Tibial nerve (tissue), 4 donors: ENCODE results near the gene GPR183. TPM values are rescaled to one million over a fixed set of nuclear protein-coding genes. Genes with fewer than 3 reads are reported as not detected.
"Not testable (repeated sequence)": the region's sequence is repeated elsewhere in the genome, so short reads cannot be mapped to it uniquely, and the experiment has no call there.

Source experiments
- DNase-seq, 2 donors: peaks; one replicate each; pipeline ENCODE4 v3.0.0-alpha.2; 2019; ENCODE audit warnings: low spot score in 2 of 2
- H3K27ac ChIP-seq, 4 donors: fragments of 200-600 bp; sonication (generic) in 3 of 4; one replicate each; pipeline ENCODE4 v1.5.1; 2017 to 2019; ENCODE audit warnings: mild to moderate bottlenecking in 1 of 4
- H3K27me3 ChIP-seq, 2 donors: fragments of 200-600 bp; sonication (generic) in 1 of 2; one replicate each; pipeline versions ENCODE4 v1.5.1 to v1.6.0; 2017 to 2019
- H3K36me3 ChIP-seq, 3 donors: fragments of 200-600 bp; sonication (generic); one replicate each; pipeline ENCODE4 v1.5.1; 2018 to 2019
- H3K4me1 ChIP-seq, 4 donors: fragments of 200-600 bp; sonication (generic) in 3 of 4; one replicate each; pipeline ENCODE4 v1.5.1; 2017 to 2019
- H3K4me3 ChIP-seq, 4 donors: fragments of 200-600 bp; sonication (generic) in 3 of 4; one replicate each; pipeline ENCODE4 v1.5.1; 2017 to 2019; ENCODE audit warnings: mild to moderate bottlenecking in 1 of 4, moderate library complexity in 1 of 4
- H3K9me3 ChIP-seq, 4 donors: fragments of 200-600 bp; sonication (generic) in 3 of 4; one replicate each; pipeline ENCODE4 v1.5.1; 2017 to 2019
- CTCF ChIP-seq, 5 experiments: fragments of 200-600 bp in 3 of 5; fragments of 450-650 bp in 2 of 5; sonication (generic) in 3 of 5; IDR thresholded peaks; one replicate each; pipeline ENCODE4 v1.5.1; 2016 to 2019; ENCODE audit warnings: antibody characterized with exemption in 5 of 5, mild to moderate bottlenecking in 3 of 5, moderate library complexity in 2 of 5
- EP300 ChIP-seq, 2 donors: sonication (generic); formaldehyde crosslinking; IDR thresholded peaks; one replicate each; pipeline ENCODE4 v1.6.1; 2017; ENCODE audit warnings: antibody characterized with exemption in 2 of 2, mild to moderate bottlenecking in 1 of 2
- POLR2A ChIP-seq, 2 donors: fragments of 450-650 bp; IDR thresholded peaks; one replicate each; pipeline ENCODE4 v1.6.1; 2017; ENCODE audit warnings: antibody characterized with exemption in 2 of 2, mild to moderate bottlenecking in 2 of 2, moderate library complexity in 2 of 2
- WGBS, 2 donors: methylation state at CpG; one replicate each; pipeline ENCODE4 v1.1.5; 2018; 5-methylcytosine and 5-hydroxymethylcytosine counted together
- small RNA-seq: library from RNA; depleted of rRNA; stranded (forward); fragments of <200 nt; gene quantifications from one replicate; pipeline ENCODE3, GENCODE V24; 2016
- total RNA-seq, 4 donors: library from RNA; depleted of rRNA; stranded (reverse); fragments of >200 nt; gene quantifications; one replicate each; pipeline ENCODE4 v1.1.0, GENCODE V29; 2016

GPR183 gene
- total RNA-seq, 4 donors from 2014 or later, result 6.3 to 20.4 (median 13.1) TPM

DNA sequence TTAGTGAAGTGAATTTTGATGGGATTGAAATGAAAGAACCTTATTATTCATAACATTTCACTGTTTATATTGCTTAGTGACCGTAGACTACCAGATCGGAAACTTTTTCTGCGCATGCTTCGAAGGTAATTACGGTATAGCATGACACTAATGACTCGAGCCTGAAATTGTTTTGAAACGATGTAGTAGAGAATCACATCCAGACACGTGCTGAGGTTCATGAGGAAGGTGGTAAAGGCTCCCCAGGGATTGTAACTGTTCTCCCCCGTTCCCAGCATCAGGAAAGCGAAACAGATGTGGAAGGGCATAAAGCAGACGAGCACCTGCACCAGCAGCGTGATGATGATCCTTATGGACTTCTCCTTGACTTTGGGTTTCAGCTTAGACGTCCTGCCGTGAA lies 52.4 kb downstream of the GPR183 start:
- H3K4me3 ChIP-seq, result no peak overlapping the region
- H3K27ac ChIP-seq, result no peak overlapping the region
- 65 to 68% methylated on average over 14 of the region's 14 CpGs for WGBS, 2 donors
- DNase-seq, result no peak
- TF ChIP-seq EP300 (IDR thresholded peaks at IDR 0.05) (no peak), POLR2A (IDR thresholded peaks at IDR 0.05) (no peak)
- H3K36me3 ChIP-seq, result peaks cover 0 to 19% (median 0%) of the 10 kb centered on the region in 3 donors
- no peaks in the 10 kb centered on the region for H3K9me3 ChIP-seq
- H3K27me3 ChIP-seq, result no peaks in the 10 kb centered on the region
- H3K4me1 ChIP-seq, result peaks cover 0 to 6% (median 0%) of the 10 kb centered on the region in 4 donors

GRCh38 chr13:99251921-99252320 lies 55.3 kb downstream of the GPR183 start:
- no peaks in the 10 kb centered on the region for H3K27me3 ChIP-seq
- no peaks in the 10 kb centered on the region for H3K4me1 ChIP-seq
- H3K4me3 ChIP-seq, result no peak overlapping the region
- H3K27ac ChIP-seq, result no peak overlapping the region
- peaks cover 0 to 35% (median 0%) of the 10 kb centered on the region in 3 donors for H3K36me3 ChIP-seq
- WGBS, 2 donors, result 89 to 94% methylated on average over 4 of the region's 4 CpGs
- no peak for DNase-seq
- no peaks in the 10 kb centered on the region for H3K9me3 ChIP-seq
- TF ChIP-seq POLR2A (IDR thresholded peaks at IDR 0.05) (no peak), CTCF (IDR thresholded peaks at IDR 0.05) (no peak), EP300 (IDR thresholded peaks at IDR 0.05) (no peak)

GRCh38 chr13:99250982-99251825 lies 56.0 kb downstream of the GPR183 start:
- H3K9me3 ChIP-seq, result no peaks in the 10 kb centered on the region
- H3K36me3 ChIP-seq, result peaks cover 0 to 35% (median 0%) of the 10 kb centered on the region in 3 donors
- whole genome bisulfite sequencing, 2 donors, result 96% methylated on average over 5 of the region's 5 CpGs
- no peak overlapping the region for H3K27ac ChIP-seq
- DNase-seq, result no peak
- no peaks in the 10 kb centered on the region for H3K4me1 ChIP-seq
- H3K4me3 ChIP-seq, result no peak overlapping the region
- TF ChIP-seq CTCF (IDR thresholded peaks at IDR 0.05) (no peak), POLR2A (IDR thresholded peaks at IDR 0.05) (no peak), EP300 (IDR thresholded peaks at IDR 0.05) (no peak)
- no peaks in the 10 kb centered on the region for H3K27me3 ChIP-seq

GRCh38 chr13:99249606-99250005 lies 57.6 kb downstream of the GPR183 start:
- not testable (repeated sequence) for H3K27me3 ChIP-seq, H3K27ac ChIP-seq, H3K4me3 ChIP-seq, H3K9me3 ChIP-seq, DNase-seq, H3K4me1 ChIP-seq
- peaks cover 0 to 33% (median 0%) of the 10 kb centered on the region in 3 donors for H3K36me3 ChIP-seq
- WGBS, 2 donors, result 98 to 99% methylated on average over 2 of the region's 2 CpGs

DNA sequence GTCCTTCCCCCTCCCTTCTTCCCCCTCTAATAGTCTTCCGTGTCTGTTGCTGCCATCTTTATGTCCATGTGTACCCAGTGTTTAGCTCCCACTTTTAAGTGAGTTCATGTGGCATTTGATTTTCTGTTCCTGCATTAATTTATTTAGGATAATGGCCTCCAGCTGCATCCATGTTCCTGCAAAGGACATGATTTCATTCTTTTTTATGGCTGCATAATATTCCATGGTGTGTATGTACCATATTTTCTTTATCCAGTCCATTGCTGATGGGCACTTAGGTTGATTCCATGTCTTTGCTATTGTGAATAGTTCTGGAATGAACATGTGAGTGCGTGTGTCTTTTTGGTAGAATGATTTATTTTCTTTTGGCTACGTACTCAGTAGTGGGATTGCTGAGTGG lies 58.0 kb downstream of the GPR183 start:
- not testable (repeated sequence) for H3K27ac ChIP-seq, H3K4me3 ChIP-seq, H3K4me1 ChIP-seq, H3K27me3 ChIP-seq, DNase-seq, H3K9me3 ChIP-seq
- peaks cover 0 to 33% (median 0%) of the 10 kb centered on the region in 3 donors for H3K36me3 ChIP-seq
- 97 to 99% methylated on average over 3 of the region's 3 CpGs for WGBS, 2 donors

GRCh38 chr13:99246100-99246499 lies 61.1 kb downstream of the GPR183 start:
- Histone ChIP-seq H3K27ac (no peak overlapping the region), H3K4me3 (no peak overlapping the region), H3K27me3 (no peaks in the 10 kb centered on the region), H3K4me1 (no peaks in the 10 kb centered on the region), H3K36me3 (peaks cover 0 to 40% (median 0%) of the 10 kb centered on the region in 3 donors), H3K9me3 (no peaks in the 10 kb centered on the region)
- TF ChIP-seq POLR2A (IDR thresholded peaks at IDR 0.05) (no peak), EP300 (IDR thresholded peaks at IDR 0.05) (no peak), CTCF (IDR thresholded peaks at IDR 0.05) (no peak)
- 98 to 100% methylated on average over 1 of the region's 1 CpG for WGBS, 2 donors
- DNase-seq, result no peak

Small RNA genes within 50 kb of the gene (small RNA-seq; reads per million reads assigned to genes)
- not detected for gene MIR623

Other genes starting within 250 kb of the GPR183 start
- 10 to 100 TPM; 43.5 to 59.6 (median 52.0) TPM for gene UBAC2, start 106.5 kb downstream of the GPR183 start, total RNA-seq
- not detected for gene GPR18, start 49.0 kb downstream of the GPR183 start, total RNA-seq
- 100 to 1,000 TPM in 1 of 4 donors, 10 to 100 TPM in 3; 67.8 to 110 (median 82.7) TPM for gene TM9SF2, start 194.1 kb upstream of the GPR183 start, total RNA-seq